IMR-90 (cell line): ENCODE results near the gene BTF3L4. TPM values are rescaled to one million over a fixed set of nuclear protein-coding genes. Genes with fewer than 3 reads are reported as not detected.

Experiments used
- ATAC-seq: fragments of 200-7000 bp; cut with Tn5 transposase; 2 replicates; pipeline ENCODE4 v1.9.1; 2020; ENCODE audit warnings: low read depth, mild to moderate bottlenecking, moderate library complexity
- BruUV-seq: library from RNA; stranded (reverse); fragments of 400-500 nt; replicated peaks from 2 replicates; lab custom pipeline; 2021; lab: Mats Ljungman, UMichigan
- CTCF ChIA-PET: fragments of 300-600 bp; formaldehyde crosslinking; extraction: SDS; loops from one replicate; lab custom pipeline; 2021; ENCODE audit warnings: antibody characterized with exemption; lab: Yijun Ruan, JAX
- POLR2A ChIA-PET: fragments of 300-600 bp; sonication (Branson Sonifier 250); formaldehyde crosslinking; loops from one replicate; lab custom pipeline; 2022; ENCODE audit warnings: antibody characterized with exemption; ENCODE audit not compliant: unreplicated experiment; lab: Charles Lee
- DNase-seq: peaks from one replicate; pipeline ENCODE4 v3.0.0; 2013
- H2AFZ ChIP-seq: replicated peaks from 2 replicates; pipeline ENCODE3; 2013; ENCODE audit warnings: low read length, mild to moderate bottlenecking; ENCODE audit not compliant: poor library complexity
- H2AK5ac ChIP-seq: 2 replicates; pipeline ENCODE4 v1.6.1; 2013; ENCODE audit warnings: low read depth, low read length, inconsistent platforms
- H2AK9ac ChIP-seq: replicated peaks from 2 replicates; pipeline ENCODE3; 2013; ENCODE audit warnings: mild to moderate bottlenecking, low read depth, low read length, moderate library complexity; ENCODE audit not compliant: poor library complexity
- H2BK120ac ChIP-seq: 2 replicates; pipeline ENCODE4 v1.6.1; 2013; ENCODE audit warnings: low read depth, low read length, inconsistent platforms
- H2BK15ac ChIP-seq: 3 replicates; pipeline ENCODE4 v1.6.1; 2013; ENCODE audit warnings: low read depth, low read length, inconsistent platforms
- H2BK20ac ChIP-seq: 2 replicates; pipeline ENCODE4 v1.6.1; 2013; ENCODE audit warnings: low read depth, mild to moderate bottlenecking, inconsistent platforms, low read length, moderate library complexity
- H2BK5ac ChIP-seq: 2 replicates; pipeline ENCODE4 v1.6.1; 2013; ENCODE audit warnings: mild to moderate bottlenecking, low read depth, low read length, inconsistent platforms; ENCODE audit not compliant: poor library complexity, severe bottlenecking
- H3K14ac ChIP-seq: replicated peaks from 2 replicates; pipeline ENCODE4 v1.6.1; 2013; ENCODE audit warnings: low read depth, low read length, inconsistent platforms
- H3K18ac ChIP-seq: 2 replicates; pipeline ENCODE4 v1.6.1; 2013; ENCODE audit warnings: low read depth, low read length, control low read depth
- H3K23ac ChIP-seq: 2 replicates; pipeline ENCODE4 v1.6.1; 2013; ENCODE audit warnings: low read depth, low read length, inconsistent platforms
- H3K27ac ChIP-seq: 2 replicates; pipeline ENCODE4 v1.5.1; 2013; ENCODE audit warnings: mild to moderate bottlenecking, control low read depth, low read length; ENCODE audit not compliant: insufficient read depth
- H3K27me3 ChIP-seq: 2 replicates; pipeline ENCODE4 v1.6.1; 2013; ENCODE audit warnings: low read length; ENCODE audit not compliant: control insufficient read depth, insufficient read depth
- H3K36me3 ChIP-seq: 2 replicates; pipeline ENCODE4 v1.6.1; 2013; ENCODE audit warnings: low read length, mixed read lengths; ENCODE audit not compliant: control insufficient read depth, insufficient read depth
- H3K4ac ChIP-seq: 2 replicates; pipeline ENCODE4 v1.6.1; 2013; ENCODE audit warnings: low read depth, low read length, inconsistent platforms
- H3K4me1 ChIP-seq: 2 replicates; pipeline ENCODE4 v1.6.1; 2013; ENCODE audit warnings: low read length, mixed read lengths; ENCODE audit not compliant: control insufficient read depth, insufficient read depth
- H3K4me2 ChIP-seq: 2 replicates; pipeline ENCODE4 v1.6.1; 2013; ENCODE audit warnings: low read depth, mild to moderate bottlenecking, control low read depth, low read length, moderate library complexity
- H3K4me3 ChIP-seq: 2 replicates; pipeline ENCODE4 v1.5.1; 2013; ENCODE audit warnings: low read depth, mild to moderate bottlenecking, control low read depth, low read length, moderate library complexity; ENCODE audit not compliant: insufficient read depth
- H3K56ac ChIP-seq: 2 replicates; pipeline ENCODE4 v1.6.1; 2013; ENCODE audit warnings: low read length, inconsistent platforms; ENCODE audit not compliant: insufficient read depth; ENCODE audit errors: extremely low read depth
- H3K79me1 ChIP-seq, 2 experiments: 2 replicates each; pipeline ENCODE4 v1.6.1; 2013; ENCODE audit warnings: low read length in 2 of 2, inconsistent platforms in 1 of 2, low read depth in 1 of 2
- H3K9ac ChIP-seq: 2 replicates; pipeline ENCODE4 v1.6.1; 2013; ENCODE audit warnings: low read depth, low read length, control low read depth
- H3K9me1 ChIP-seq: 2 replicates; pipeline ENCODE4 v1.6.1; 2013; ENCODE audit warnings: low read length, inconsistent platforms; ENCODE audit not compliant: insufficient read depth
- H3K9me3 ChIP-seq: 2 replicates; pipeline ENCODE4 v1.6.1; 2013; ENCODE audit warnings: low read length; ENCODE audit not compliant: control insufficient read depth, insufficient read depth
- H4K20me1 ChIP-seq: 2 replicates; pipeline ENCODE4 v1.6.1; 2013; ENCODE audit warnings: low read length, inconsistent platforms; ENCODE audit not compliant: insufficient read depth
- H4K5ac ChIP-seq: 2 replicates; pipeline ENCODE4 v1.6.1; 2013; ENCODE audit warnings: mild to moderate bottlenecking, low read depth, low read length, control low read depth
- H4K8ac ChIP-seq, 2 experiments: 2 replicates each; pipeline ENCODE4 v1.6.1; 2013; ENCODE audit warnings: low read depth in 2 of 2, low read length in 2 of 2, control low read depth in 1 of 2, inconsistent platforms in 1 of 2
- H4K91ac ChIP-seq: 2 replicates; pipeline ENCODE4 v1.6.1; 2013; ENCODE audit warnings: low read depth, low read length, inconsistent platforms; ENCODE audit not compliant: insufficient read depth
- BHLHE40 ChIP-seq: fragments of 150-350 bp; IDR thresholded peaks from 2 replicates; pipeline ENCODE4 v1.6.1; 2016; ENCODE audit warnings: mild to moderate bottlenecking, low read depth, low read length
- CEBPB ChIP-seq: IDR thresholded peaks from 2 replicates; pipeline ENCODE4 v1.6.1; 2012; ENCODE audit warnings: low read depth, low read length, improper control_type of control experiment
- CHD1 ChIP-seq: IDR thresholded peaks from 2 replicates; pipeline ENCODE4 v1.6.1; 2012; ENCODE audit warnings: low read depth, low read length, improper control_type of control experiment
- CTCF ChIP-seq: conservative IDR thresholded peaks from 2 replicates; pipeline ENCODE4 v1.5.1; 2012; ENCODE audit warnings: mild to moderate bottlenecking, low read depth, low read length, improper control_type of control experiment
- ELK1 ChIP-seq: fragments of 150-350 bp; IDR thresholded peaks from 2 replicates; pipeline ENCODE4 v1.6.1; 2016; ENCODE audit warnings: low read depth, mild to moderate bottlenecking, low read length, moderate library complexity, borderline replicate concordance
- FOS ChIP-seq: fragments of 150-350 bp; IDR thresholded peaks from 2 replicates; pipeline ENCODE4 v1.6.1; 2016; ENCODE audit warnings: low read depth, low read length
- MAFK ChIP-seq: IDR thresholded peaks from 2 replicates; pipeline ENCODE4 v1.6.1; 2012; ENCODE audit warnings: low read depth, low read length, improper control_type of control experiment
- MAZ ChIP-seq: IDR thresholded peaks from 2 replicates; pipeline ENCODE4 v1.6.1; 2012; ENCODE audit warnings: low read depth, mild to moderate bottlenecking, low read length, improper control_type of control experiment, moderate library complexity, borderline replicate concordance
- MXI1 ChIP-seq: IDR thresholded peaks from 2 replicates; pipeline ENCODE4 v1.6.1; 2012; ENCODE audit warnings: low read depth, mild to moderate bottlenecking, low read length, moderate library complexity, borderline replicate concordance
- NFE2L2 ChIP-seq: fragments of 150-350 bp; IDR thresholded peaks from 2 replicates; pipeline ENCODE4 v1.6.1; 2016; ENCODE audit warnings: low read depth, mild to moderate bottlenecking, low read length
- POLR2A ChIP-seq: IDR thresholded peaks from 2 replicates; pipeline ENCODE4 v1.6.1; 2012; ENCODE audit warnings: mild to moderate bottlenecking, low read depth, low read length
- RAD21 ChIP-seq: IDR thresholded peaks from 2 replicates; pipeline ENCODE4 v1.6.1; 2012; ENCODE audit warnings: low read length, improper control_type of control experiment
- RCOR1 ChIP-seq: IDR thresholded peaks from 2 replicates; pipeline ENCODE4 v1.6.1; 2012; ENCODE audit warnings: mild to moderate bottlenecking, low read length, improper control_type of control experiment; ENCODE audit not compliant: insufficient replicate concordance
- RFX5 ChIP-seq: IDR thresholded peaks from 2 replicates; pipeline ENCODE4 v1.8.0; 2012; ENCODE audit warnings: low read depth, mild to moderate bottlenecking, low read length, moderate library complexity
- SMC3 ChIP-seq: fragments of 150-350 bp; IDR thresholded peaks from 2 replicates; pipeline ENCODE4 v1.6.1; 2016; ENCODE audit warnings: low read depth, mild to moderate bottlenecking, antibody characterized with exemption, low read length, moderate library complexity
- USF2 ChIP-seq: fragments of 150-350 bp; IDR thresholded peaks from 2 replicates; pipeline ENCODE4 v1.6.1; 2017; ENCODE audit warnings: mild to moderate bottlenecking, antibody characterized with exemption, low read length, low read depth
- WGBS, 2 experiments: methylation state at CpG; one replicate each; pipeline versions ENCODE4 v1.1.5 to v1.1.7; 2013; ENCODE audit warnings: missing lambda C conversion rate in 2 of 2; ENCODE audit not compliant: insufficient read length in 1 of 2; ENCODE audit errors: extremely low coverage in 2 of 2; 5-methylcytosine and 5-hydroxymethylcytosine counted together
- dilution Hi-C: fragments of 300-500 bp; cut with HindIII; formaldehyde crosslinking; loops from one replicate; pipeline ENCODE4 v1.14.3; 2018; ENCODE audit warnings: low sequenced_read_pairs; ENCODE audit not compliant: unreplicated experiment
- in situ Hi-C: fragments of 300-500 bp; cut with MboI; formaldehyde crosslinking; loops from 3 replicates; pipeline ENCODE4 v1.14.3; 2019; ENCODE audit warnings: low sequenced_read_pairs, inconsistent platforms, mixed read lengths
- intact Hi-C: fragments of 100-400 bp; cut with micrococcal nuclease; formaldehyde crosslinking; loops from 2 replicates; pipeline ENCODE4 v1.10.0; 2022
- polyA plus RNA-seq, 3 experiments: library from polyadenylated mRNA; depleted of rRNA; stranded (reverse); fragments of >200 nt; gene quantifications; 2 replicates each; pipeline ENCODE4 v1.2.3, GENCODE V29; 2012; ENCODE audit warnings: low replicate concordance in 1 of 3
- total RNA-seq: library from RNA; depleted of rRNA; stranded (reverse); fragments of >200 nt; gene quantifications from 2 replicates; pipeline ENCODE4 v1.2.3, GENCODE V29; 2012

BTF3L4 gene
- total and polyA plus RNA-seq, 2 of the 4 experiments (the other 2 are of a cell fraction), result 34.5 to 41.2 TPM

- H3K27ac ChIP-seq, result no peak overlapping the region
- H3K56ac ChIP-seq, result no peak overlapping the region
- H3K9me1 ChIP-seq, result no peaks in the 10 kb centered on the region
- no peak overlapping the region for H2BK120ac ChIP-seq
- H2AK5ac ChIP-seq, result no peak overlapping the region
- POLR2A ChIA-PET, result interaction anchor here (0.6 kb wide), 3 partner anchors 52 to 172 kb away, joined by 4 to 36 read pairs (median 5); no protein-coding TSS in a partner anchor
- no peaks in the 10 kb centered on the region for H3K9me3 ChIP-seq
- no peak overlapping the region for H4K91ac ChIP-seq
- ATAC-seq, result no peak
- no peak overlapping the region for H3K14ac ChIP-seq
- peaks cover 36 to 57% of the 10 kb centered on the region in 2 experiments for H3K79me1 ChIP-seq
- TF ChIP-seq USF2 (no peak), CHD1 (no peak), CTCF (no peak), MAZ (no peak), CEBPB (no peak), MXI1 (no peak), RAD21 (no peak), SMC3 (no peak), FOS (no peak), RCOR1 (no peak), NFE2L2 (no peak), ELK1 (no peak), POLR2A (no peak), MAFK (no peak), RFX5 (no peak), BHLHE40 (no peak)
- intact Hi-C loops, result no loop called here
- H3K4me3 ChIP-seq, result no peak overlapping the region
- H2BK20ac ChIP-seq, result no peak overlapping the region
- peaks cover 38% of the 10 kb centered on the region for H3K36me3 ChIP-seq
- no peak overlapping the region for H3K18ac ChIP-seq
- H4K20me1 ChIP-seq, result peaks cover 21% of the 10 kb centered on the region; the same call in 1 of the 2 replicates
- no peak overlapping the region for H3K23ac ChIP-seq
- no peak for DNase-seq
- H3K4ac ChIP-seq, result no peak overlapping the region
- no peak overlapping the region for H4K5ac ChIP-seq
- H3K4me2 ChIP-seq, result no peak overlapping the region
- no peak overlapping the region for H4K8ac ChIP-seq
- WGBS, 2 experiments, result 100% methylated on average over 2 of the region's 4 CpGs; no CpG with 5 or more reads in 1 of the 2 experiments
- in situ Hi-C loops, result no loop called here
- no peak overlapping the region for H2AFZ ChIP-seq
- H2AK9ac ChIP-seq, result no peak overlapping the region
- H2BK15ac ChIP-seq, result no peak overlapping the region
- dilution Hi-C loops, result no loop called here
- H3K9ac ChIP-seq, result no peak overlapping the region
- peaks cover 5% of the 10 kb centered on the region; the same call in 1 of the 2 replicates for H3K4me1 ChIP-seq
- no peaks in the 10 kb centered on the region for H3K27me3 ChIP-seq
- CTCF ChIA-PET, result interaction anchor here (0.6 kb wide), 1 partner anchor 88 kb away, joined by 3 read pairs; no protein-coding TSS in a partner anchor
- BruUV-seq, result no TSS peak
- H2BK5ac ChIP-seq, result no peak overlapping the region
Measured at GRCh38 chr1:52060822-52061221, 4.7 kb downstream of the BTF3L4 start.
